Fibroblast of skin of left biceps (primary cell): ENCODE results near the gene TMOD3.
"Not testable (repeated sequence)": the region's sequence is repeated elsewhere in the genome, so short reads cannot be mapped to it uniquely, and the experiment has no call there.

Experiments
- DNase-seq, 2 experiments: peaks; one replicate each; pipeline ENCODE4 v3.0.0-alpha.2; 2013; ENCODE audit warnings: low read depth in 2 of 2

Gene TMOD3

GRCh38 chr15:51864408-51865056 lies 35.1 kb downstream of the TMOD3 start:
- DNase-seq, result no peak

GRCh38 chr15:51865317-51865716 lies 35.9 kb downstream of the TMOD3 start:
- DNase-seq, result no peak

GRCh38 chr15:51866161-51866560 lies 36.7 kb downstream of the TMOD3 start:
- no peak for DNase-seq

- DNase-seq, result no peak
Measured at GRCh38 chr15:51866751-51867150, 37.3 kb downstream of the TMOD3 start.

- peak; percentile 76 for DNase-seq
Measured at GRCh38 chr15:51869060-51869421, 39.6 kb downstream of the TMOD3 start.

- no peak for DNase-seq
Measured at GRCh38 chr15:51870774-51871173, 41.3 kb downstream of the TMOD3 start.

- peak; percentile 96 for DNase-seq
Measured at GRCh38 chr15:51874751-51875644, 45.5 kb downstream of the TMOD3 start.

- DNase-seq, result no peak
Measured at GRCh38 chr15:51876169-51876568, 46.7 kb downstream of the TMOD3 start.

- DNase-seq, result no peak
Measured at GRCh38 chr15:51878446-51879386, 49.3 kb downstream of the TMOD3 start.

GRCh38 chr15:51879555-51879954 lies 50.1 kb downstream of the TMOD3 start:
- DNase-seq, result peak in 1 of 2 experiments; percentile 36

GRCh38 chr15:51883271-51883837 lies 53.9 kb downstream of the TMOD3 start:
- peak; percentile 72 to 73 for DNase-seq

- no peak for DNase-seq
Measured at GRCh38 chr15:51884041-51884440, 54.6 kb downstream of the TMOD3 start.

GRCh38 chr15:51884517-51885236 lies 55.2 kb downstream of the TMOD3 start:
- DNase-seq, result no peak

- not testable (repeated sequence) for DNase-seq
Measured at GRCh38 chr15:51885758-51886157, 56.3 kb downstream of the TMOD3 start.

- no peak for DNase-seq
Measured at GRCh38 chr15:51887887-51888592, 58.6 kb downstream of the TMOD3 start.

- no peak for DNase-seq
Measured at GRCh38 chr15:51888593-51889195, 59.2 kb downstream of the TMOD3 start.

- no peak for DNase-seq
Measured at GRCh38 chr15:51889486-51889885, 60.0 kb downstream of the TMOD3 start.

- DNase-seq, result no peak
Measured at GRCh38 chr15:51904421-51904820, 75.0 kb downstream of the TMOD3 start.

GRCh38 chr15:51904931-51905330 lies 75.5 kb downstream of the TMOD3 start:
- DNase-seq, result no peak
